ENCODE measurements around the gene TUBB2A. TPM values are rescaled to one million over a fixed set of nuclear protein-coding genes. Genes with fewer than 3 reads are reported as not detected.

Gene TUBB2A
- total RNA-seq, 2 experiments from 2014 or later: 2.5 to 3.6 TPM

GRCh38 chr6:3120765-3121089, 36.6 kb downstream of the TUBB2A start:
- H3K4me1 Mint-ChIP-seq: peaks cover 21% of the 10 kb centered on the region
- H3K36me3 Mint-ChIP-seq (ENCODE audit: low read depth): no peaks in the 10 kb centered on the region
- no peak for DNase-seq
- peaks cover 2% of the 10 kb centered on the region for H3K27me3 Mint-ChIP-seq
- H3K4me3 Mint-ChIP-seq: no peak overlapping the region
- no peak overlapping the region for H3K27ac Mint-ChIP-seq
- POLR2A ChIA-PET: no interaction called here
- H3K9me3 Mint-ChIP-seq: no peaks in the 10 kb centered on the region
- CTCF ChIA-PET: interaction anchor here (0.6 to 3.0 kb wide), 3 partner anchors 131 to 731 kb away, joined by 3 to 17 read pairs (median 3); no protein-coding TSS in a partner anchor

- ChIA-PET CTCF (interaction anchor here (0.8 to 1.3 kb wide), 3 partner anchors 38 to 132 kb away, joined by 3 to 6 read pairs (median 3); partner anchors contain the start of gene TUBB2A), POLR2A (interaction anchor here (0.7 to 2.3 kb wide), 4 partner anchors 38 to 1694 kb away, joined by 3 to 10 read pairs (median 4); partner anchors contain the start of genes RIPK1 and TUBB2A)
- Mint-ChIP-seq H3K27ac (no peak overlapping the region), H3K4me1 (peaks cover 23% of the 10 kb centered on the region), H3K9me3 (no peaks in the 10 kb centered on the region), H3K36me3 (ENCODE audit: low read depth) (peaks cover 13% of the 10 kb centered on the region), H3K27me3 (peaks cover 2% of the 10 kb centered on the region), H3K4me3 (peak overlapping the region; percentile 80)
- DNase-seq: no peak
These were observed 38.2 kb downstream of the TUBB2A start for GRCh38 chr6:3119040-3119723.

GRCh38 chr6:3118353-3119039, 38.8 kb downstream of the TUBB2A start, which contains the start of gene BPHL:
TSS of gene BPHL (plus strand) at chr6:3118711. CDS start at chr6:3118741, 30 bp downstream.
- H3K4me1 Mint-ChIP-seq: peaks cover 23% of the 10 kb centered on the region
- POLR2A ChIA-PET: interaction anchor here (1.1 to 2.3 kb wide), 3 partner anchors 39 to 128 kb away, joined by 3 to 10 read pairs (median 4); partner anchors contain the start of genes RIPK1 and TUBB2A

GRCh38 chr6:3117912-3118352, 39.4 kb downstream of the TUBB2A start:
- CTCF ChIA-PET: interaction anchor here (1.0 kb wide), 1 partner anchor 112 kb away, joined by 3 read pairs; no protein-coding TSS in a partner anchor
- peaks cover 2% of the 10 kb centered on the region for H3K27me3 Mint-ChIP-seq
- peaks cover 20% of the 10 kb centered on the region for H3K36me3 Mint-ChIP-seq (ENCODE audit: low read depth)
- no peaks in the 10 kb centered on the region for H3K9me3 Mint-ChIP-seq
- DNase-seq: no peak
- peaks cover 23% of the 10 kb centered on the region for H3K4me1 Mint-ChIP-seq
- H3K4me3 Mint-ChIP-seq: peak overlapping the region; percentile 80
- H3K27ac Mint-ChIP-seq: peak overlapping the region; percentile 77
- POLR2A ChIA-PET: interaction anchor here (1.1 to 2.3 kb wide), 2 partner anchors 39 to 128 kb away, joined by 4 to 10 read pairs; partner anchors contain the start of gene TUBB2A

More at GRCh38 chr6:3118353-3119039, 38.8 kb downstream of the TUBB2A start, which contains the start of gene BPHL:
- no peaks in the 10 kb centered on the region for H3K9me3 Mint-ChIP-seq
- peak within 1 kb of the TSS; percentile 77 for H3K27ac Mint-ChIP-seq
- peaks cover 16% of the 10 kb centered on the region for H3K36me3 Mint-ChIP-seq (ENCODE audit: low read depth)
- peak; percentile 99 for DNase-seq
- H3K4me3 Mint-ChIP-seq: peak within 1 kb of the TSS; percentile 80
- H3K27me3 Mint-ChIP-seq: peaks cover 2% of the 10 kb centered on the region
- CTCF ChIA-PET: interaction anchor here (1.0 kb wide), 1 partner anchor 111 kb away, joined by 3 read pairs; no protein-coding TSS in a partner anchor

- Mint-ChIP-seq H3K9me3 (no peaks in the 10 kb centered on the region), H3K4me3 (no peak overlapping the region), H3K4me1 (peaks cover 21% of the 10 kb centered on the region), H3K36me3 (ENCODE audit: low read depth) (peaks cover 43% of the 10 kb centered on the region), H3K27ac (no peak overlapping the region), H3K27me3 (no peaks in the 10 kb centered on the region)
- ChIA-PET CTCF (no interaction called here), POLR2A (no interaction called here)
- DNase-seq: no peak
These were observed 43.0 kb downstream of the TUBB2A start for GRCh38 chr6:3114377-3114776.

GRCh38 chr6:3109761-3110160, 47.6 kb downstream of the TUBB2A start:
- Mint-ChIP-seq H3K9me3 (no peaks in the 10 kb centered on the region), H3K4me3 (no peak overlapping the region), H3K27me3 (no peaks in the 10 kb centered on the region), H3K36me3 (ENCODE audit: low read depth) (peaks cover 70% of the 10 kb centered on the region), H3K4me1 (peaks cover 2% of the 10 kb centered on the region), H3K27ac (no peak overlapping the region)
- no peak for DNase-seq
- ChIA-PET POLR2A (no interaction called here), CTCF (interaction anchor here (0.9 to 1.2 kb wide), 2 partner anchors 11 to 16 kb away, joined by 3 to 4 read pairs; no protein-coding TSS in a partner anchor)

- no peaks in the 10 kb centered on the region for H3K9me3 Mint-ChIP-seq
- no peaks in the 10 kb centered on the region for H3K27me3 Mint-ChIP-seq
- H3K4me1 Mint-ChIP-seq: no peaks in the 10 kb centered on the region
- CTCF ChIA-PET: interaction anchor here (0.9 to 1.2 kb wide), 2 partner anchors 11 to 17 kb away, joined by 3 to 4 read pairs; no protein-coding TSS in a partner anchor
- no peak overlapping the region for H3K4me3 Mint-ChIP-seq
- H3K36me3 Mint-ChIP-seq (ENCODE audit: low read depth): peaks cover 73% of the 10 kb centered on the region
- H3K27ac Mint-ChIP-seq: no peak overlapping the region
- no peak for DNase-seq
- POLR2A ChIA-PET: interaction anchor here (0.7 to 1.1 kb wide), 2 partner anchors 11 to 34 kb away, joined by 3 read pairs; no protein-coding TSS in a partner anchor
These were observed 48.5 kb downstream of the TUBB2A start for GRCh38 chr6:3108746-3109414.

Other genes starting within 250 kb of the TUBB2A start
- 10 to 100 TPM; 19.8 to 20.1 TPM for gene SERPINB6, start 186.0 kb downstream of the TUBB2A start, total RNA-seq
- gene NQO2, start 157.7 kb downstream of the TUBB2A start, total RNA-seq: 10 to 100 TPM; 37.7 to 38.4 TPM
- gene RIPK1, start 89.0 kb downstream of the TUBB2A start, total RNA-seq: 10 to 100 TPM; 33.1 to 33.3 TPM
- 1 to 10 TPM; 7.3 to 9.2 TPM for gene BPHL, start 38.8 kb downstream of the TUBB2A start, total RNA-seq
- gene TUBB2B, start 70.1 kb upstream of the TUBB2A start, total RNA-seq: not detected
- gene PSMG4, start 101.4 kb upstream of the TUBB2A start, total RNA-seq: 10 to 100 TPM; 19.8 to 21.4 TPM